Heart left ventricle (tissue), 16 donors: ENCODE measurements around the gene DRG1. TPM values are rescaled to one million over a fixed set of nuclear protein-coding genes. Genes with fewer than 3 reads are reported as not detected.

Source experiments
- ATAC-seq, 4 donors: fragments of 200-7000 bp; cut with Tn5 transposase; one replicate each; pipeline ENCODE4 v1.9.1; 2020 to 2022; ENCODE audit warnings: moderate library complexity in 4 of 4, mild to moderate bottlenecking in 3 of 4, moderate number of reproducible peaks in 1 of 4
- DNase-seq, 5 donors: peaks; one replicate each; pipeline ENCODE4 v3.0.0-alpha.2; 2020
- H3K27ac ChIP-seq, 12 donors: fragments of 200-600 bp; sonication (generic) in 4 of 12; one replicate each; pipeline versions ENCODE4 v1.5.0 to v1.8.0; 2016 to 2022; ENCODE audit warnings: mild to moderate bottlenecking in 2 of 12
- H3K27me3 ChIP-seq, 9 donors: fragments of 200-600 bp; sonication (generic) in 2 of 9; one replicate each; pipeline versions ENCODE4 v1.5.1 to v1.8.0; 2016 to 2022; ENCODE audit warnings: mild to moderate bottlenecking in 3 of 9
- H3K36me3 ChIP-seq, 9 donors: fragments of 200-600 bp; sonication (generic) in 2 of 9; one replicate each; pipeline versions ENCODE4 v1.5.0 to v1.8.0; 2018 to 2022; ENCODE audit warnings: mild to moderate bottlenecking in 2 of 9
- H3K4me1 ChIP-seq, 12 donors: fragments of 200-600 bp; sonication (generic) in 4 of 12; one replicate each; pipeline versions ENCODE4 v1.5.0 to v1.8.0; 2016 to 2022; ENCODE audit warnings: mild to moderate bottlenecking in 3 of 12
- H3K4me3 ChIP-seq, 12 donors: fragments of 200-600 bp; sonication (generic) in 4 of 12; one replicate each; pipeline versions ENCODE4 v1.5.0 to v1.8.0; 2017 to 2022; ENCODE audit warnings: mild to moderate bottlenecking in 9 of 12, moderate library complexity in 4 of 12
- H3K9me3 ChIP-seq, 12 donors: fragments of 200-600 bp; sonication (generic) in 4 of 12; one replicate each; pipeline versions ENCODE4 v1.5.0 to v1.8.0; 2016 to 2022; ENCODE audit warnings: mild to moderate bottlenecking in 1 of 12
- CTCF ChIP-seq, 12 donors: fragments of 200-600 bp; sonication (generic) in 4 of 12; IDR thresholded peaks; one replicate each; pipeline versions ENCODE4 v1.5.0 to v1.8.0; 2018 to 2022; ENCODE audit warnings: antibody characterized with exemption in 12 of 12, mild to moderate bottlenecking in 5 of 12
- POLR2A ChIP-seq, 2 donors: fragments of 450-650 bp; IDR thresholded peaks; one replicate each; pipeline ENCODE4 v1.6.1; 2017; ENCODE audit warnings: antibody characterized with exemption in 2 of 2, mild to moderate bottlenecking in 2 of 2, moderate library complexity in 2 of 2
- WGBS, 4 donors: extraction: QIAGEN DNeasy Blood & Tissue Kit in 2 of 4; methylation state at CpG; one replicate each; pipeline versions ENCODE4 v1.1.5 to v1.1.7; 2013 to 2018; 5-methylcytosine and 5-hydroxymethylcytosine counted together
- intact Hi-C, 10 donors: fragments of 100-400 bp; cut with DNase I; formaldehyde crosslinking; loops; one replicate each; pipeline versions ENCODE4 v1.11.1 to v1.14.2; 2022
- polyA plus RNA-seq, 2 donors: library from polyadenylated mRNA; stranded (reverse); fragments of 200-250 nt; gene quantifications; one replicate each; pipeline ENCODE4 v1.2.3, GENCODE V29; 2013
- total RNA-seq, 9 donors: library from RNA; depleted of rRNA in 2 of 9; stranded (reverse); fragments of >200 nt in 2 of 9; fragmentation: NEBNext Ultra II Directional in 3 of 9; extraction: Animal tissue kit (Norgen Biotek cat#: 25700) in 3 of 9; gene quantifications; one replicate each; pipeline versions ENCODE4 v1.1.0 to v1.2.4, GENCODE V29; 2016 to 2023
- donor health status: ischemic (EF 13 %, LVEDD 7.1; RV severe dilation, severe dysfunction).
- donor health status: healthy with polysubstance abuse.
- donor health status: DM: no; HTN: yes; CAD: no.
- donor health status: DM: no; HTN: no; CAD: no.
- donor health status: ischemic (EF 25% LVEDD 6.9; RV normal size, moderate dysfunction).
- donor health status: ischemic (EF 25% LVEDD 5.7; RV mildly dilated, moderate dysfunction).
- donor health status: healthy.
- donor health status: DM: yes; HTN: yes; CAD: no.
- donor health status: ischemic (EF 35%, LVEDD 5.7; RV mildly dilated, moderate dysfunction).
- donor health status: nonischemic (EF 11% LVEDD 7.7; RV severe dilation, severe dysfunction).
- donor health status: DM: yes; HTN: yes; CAD: no.
- donor health status: PGD.
- donor health status: ischemic (EF 29% LVEDD 5.4; RV normal size, mild dysfunction).
- donor health status: nonischemic (EF 23%, LVEDD 6.1; RV moderate dilation, normal function).

DRG1 gene
- total and polyA plus RNA-seq, 11 donors: 50.1 to 94.8 (median 55.5) TPM

GRCh38 chr22:31451709-31452571, 52.5 kb downstream of the DRG1 start:
- DNase-seq (no peak), ATAC-seq (peak in 3 of 4 donors; percentile 30 to 49 (median 38))
- H3K4me1 ChIP-seq: peaks cover 0 to 38% (median 14%) of the 10 kb centered on the region in 12 donors
- H3K36me3 ChIP-seq: peaks cover 0 to 85% (median 55%) of the 10 kb centered on the region in 9 donors
- intact Hi-C loops: loop anchor here in 1 of 10 donors (5.0 kb wide), 1 partner anchor 35 kb away; the partner anchor contains the start of gene EIF4ENIF1
- no peak overlapping the region for H3K4me3 ChIP-seq
- WGBS, 4 donors: 72 to 77% (median 74%) methylated on average over 5 of the region's 5 CpGs
- no peaks in the 10 kb centered on the region for H3K27me3 ChIP-seq
- TF ChIP-seq CTCF (IDR thresholded peaks at IDR 0.05) (peak in 9 of 12 donors; percentile 21 to 48 (median 32)), POLR2A (IDR thresholded peaks at IDR 0.05) (no peak)
- H3K27ac ChIP-seq: peak overlapping the region in 1 of 12 donors; percentile 9
- no peaks in the 10 kb centered on the region for H3K9me3 ChIP-seq

DNA sequence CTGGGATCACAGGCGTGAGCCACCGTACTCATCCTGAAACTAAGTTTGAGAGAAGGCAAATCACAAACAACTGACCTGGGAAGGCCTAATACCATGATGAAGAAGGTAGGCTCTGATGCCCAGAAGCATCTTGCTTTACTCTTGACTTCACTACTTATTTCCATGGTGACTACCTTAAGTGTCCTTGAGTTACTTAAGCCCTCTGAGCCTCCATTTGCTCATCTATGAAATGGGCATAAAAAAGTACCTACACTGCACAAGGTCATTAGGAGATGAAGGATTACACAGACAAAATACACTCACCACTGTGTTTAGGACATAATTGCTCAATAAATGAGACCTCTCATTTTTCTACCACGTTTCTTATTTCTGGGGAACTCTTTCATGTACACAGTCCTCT, 62.3 kb downstream of the DRG1 start:
- WGBS, 4 donors: 95 to 98% (median 97%) methylated on average over 3 of the region's 3 CpGs
- Histone ChIP-seq H3K9me3 (no peaks in the 10 kb centered on the region), H3K36me3 (peaks cover 2 to 97% (median 86%) of the 10 kb centered on the region in 9 donors), H3K27ac (no peak overlapping the region), H3K27me3 (no peaks in the 10 kb centered on the region), H3K4me1 (no peaks in the 10 kb centered on the region), H3K4me3 (no peak overlapping the region)
- ATAC-seq (no peak), DNase-seq (no peak)
- intact Hi-C loops: no loop called here
- TF ChIP-seq CTCF (IDR thresholded peaks at IDR 0.05): no peak
- TF ChIP-seq POLR2A (IDR thresholded peaks at IDR 0.05): no peak

DNA sequence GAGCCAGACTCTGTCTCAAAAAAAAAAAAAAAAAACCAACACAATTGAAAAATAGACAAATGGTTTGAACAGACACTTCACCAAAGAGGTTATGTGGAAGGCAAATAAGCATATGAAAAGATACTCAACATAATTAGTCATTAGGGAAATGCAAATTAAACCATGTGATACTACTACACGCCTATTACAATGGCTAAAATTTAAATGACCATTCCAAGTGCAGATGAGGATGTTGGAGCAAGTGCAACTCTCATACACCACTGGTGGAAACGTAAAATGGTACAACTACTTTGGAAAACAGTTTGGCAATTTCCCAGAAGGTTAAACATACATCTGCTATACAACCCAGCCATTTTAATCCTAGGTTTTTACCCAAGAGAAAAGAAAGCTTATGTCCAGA, 65.9 kb downstream of the DRG1 start:
- WGBS, 4 donors: 79 to 87% (median 84%) methylated on average over 2 of the region's 2 CpGs
- Histone ChIP-seq H3K9me3 (no peaks in the 10 kb centered on the region), H3K4me1 (no peaks in the 10 kb centered on the region), H3K36me3 (peaks cover 2 to 97% (median 85%) of the 10 kb centered on the region in 9 donors), H3K27me3 (no peaks in the 10 kb centered on the region), H3K27ac (no peak overlapping the region), H3K4me3 (no peak overlapping the region)
- no peak for ATAC-seq
- intact Hi-C loops: no loop called here
- DNase-seq: no peak
- TF ChIP-seq CTCF (IDR thresholded peaks at IDR 0.05): no peak
- TF ChIP-seq POLR2A (IDR thresholded peaks at IDR 0.05): no peak

DNA sequence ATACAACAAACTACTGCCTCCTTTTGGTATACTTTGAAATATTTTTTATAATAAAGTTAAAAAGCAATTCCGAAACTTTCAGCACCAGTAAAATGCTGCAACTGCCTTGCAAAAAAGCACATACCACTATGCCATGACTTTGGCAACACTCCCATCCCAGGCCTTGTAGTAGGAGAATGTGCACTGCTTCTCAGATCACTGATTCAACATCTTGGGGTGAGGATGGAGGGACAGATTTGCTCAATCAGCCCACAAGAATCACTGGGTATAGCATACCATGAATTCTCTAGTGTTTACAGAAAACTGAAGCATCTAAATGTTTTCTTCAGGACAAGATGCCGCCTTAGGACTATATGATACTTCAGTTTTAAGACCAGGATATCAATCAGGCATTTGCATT, 75.3 kb downstream of the DRG1 start:
- Histone ChIP-seq H3K4me3 (no peak overlapping the region), H3K36me3 (peaks cover 0 to 56% (median 46%) of the 10 kb centered on the region in 9 donors), H3K27me3 (no peaks in the 10 kb centered on the region), H3K27ac (no peak overlapping the region), H3K4me1 (peaks cover 0 to 15% (median 0%) of the 10 kb centered on the region in 12 donors), H3K9me3 (no peaks in the 10 kb centered on the region)
- WGBS, 4 donors: 87 to 98% (median 93%) methylated on average over 2 of the region's 2 CpGs
- TF ChIP-seq POLR2A (IDR thresholded peaks at IDR 0.05) (no peak), CTCF (IDR thresholded peaks at IDR 0.05) (no peak)
- intact Hi-C loops: no loop called here
- no peak for ATAC-seq
- DNase-seq: no peak
